CD4-positive, alpha-beta T cell treated with Interleukin-4 for 1 hour (primary cell): ENCODE data around the gene SYT3.
"Not testable (repeated sequence)": the region's sequence is repeated elsewhere in the genome, so short reads cannot be mapped to it uniquely, and the experiment has no call there.

Experiments used
- DNase-seq, 2 donors: peaks; one replicate each; pipeline ENCODE4 v3.0.0-alpha.2; 2020 to 2022

SYT3 gene

DNA sequence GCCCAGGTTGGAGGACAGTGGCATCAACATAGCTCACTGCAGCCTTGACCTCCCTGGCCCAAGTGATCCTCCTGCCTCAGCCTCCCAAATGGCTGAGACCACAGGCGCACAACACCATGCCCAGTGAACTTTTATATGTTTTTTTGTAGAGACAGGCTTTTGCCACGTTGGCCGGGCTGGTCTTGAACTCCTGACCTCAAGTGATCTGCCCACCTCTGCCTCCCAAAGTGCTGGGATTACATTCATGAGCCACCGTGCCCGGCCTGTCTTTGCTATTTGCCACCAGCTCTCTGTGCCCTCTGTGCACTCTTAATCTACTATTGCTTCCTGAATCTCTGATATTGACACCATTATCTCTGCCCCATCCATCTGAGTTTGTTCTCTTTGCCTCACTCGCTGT is 37.2 kb downstream of the SYT3 start:
- DNase-seq: no peak

DNA sequence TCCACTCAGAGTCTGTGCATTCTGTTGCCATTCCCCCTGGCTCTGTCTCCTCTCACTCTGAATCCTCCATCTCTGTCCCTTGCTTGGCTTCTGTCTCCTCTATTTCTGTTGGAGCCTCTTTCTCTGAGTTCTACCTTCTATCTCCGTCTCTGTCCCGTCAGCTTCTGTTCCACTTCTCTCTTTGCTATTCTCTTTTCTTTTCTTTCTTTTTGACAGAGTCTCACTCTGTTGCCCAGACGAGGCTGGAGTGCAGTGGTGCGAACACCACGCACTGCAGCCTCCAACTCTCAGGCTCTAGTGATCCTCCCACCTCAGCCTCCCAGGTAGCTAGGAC is 37.6 kb downstream of the SYT3 start:
- no peak for DNase-seq

DNA sequence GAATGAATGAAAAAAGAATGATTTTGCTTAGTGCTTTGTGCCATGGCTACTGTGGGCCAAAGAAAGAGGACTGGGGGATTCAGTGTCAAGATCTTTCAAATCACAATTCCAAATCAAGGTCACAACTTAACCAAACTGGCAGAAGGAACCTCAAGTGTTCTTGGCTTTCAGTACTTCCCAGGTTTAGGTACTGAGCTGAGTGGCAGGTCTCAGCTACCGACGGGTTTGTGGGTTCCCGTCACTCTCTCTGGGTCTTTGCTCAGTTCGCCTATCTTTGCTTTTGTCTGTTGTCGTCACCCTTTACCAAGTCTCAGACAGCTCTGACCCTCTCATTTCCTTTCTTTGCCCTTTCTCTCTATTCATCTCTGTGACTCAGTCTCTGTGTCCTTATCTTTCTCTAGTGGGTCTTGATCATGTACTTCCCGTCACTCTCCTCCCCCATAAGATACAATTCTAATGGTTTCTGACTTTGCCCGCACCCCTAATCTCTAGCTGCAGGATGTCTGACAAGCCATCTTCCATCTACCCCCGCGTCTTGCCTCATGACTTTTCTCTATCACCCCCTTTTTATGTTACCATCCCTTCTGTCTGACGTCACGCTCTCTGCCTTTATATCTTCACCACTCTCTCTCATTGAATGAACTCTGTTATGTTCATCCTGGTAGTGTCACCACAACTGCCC is 38.1 kb downstream of the SYT3 start:
- DNase-seq: no peak

DNA sequence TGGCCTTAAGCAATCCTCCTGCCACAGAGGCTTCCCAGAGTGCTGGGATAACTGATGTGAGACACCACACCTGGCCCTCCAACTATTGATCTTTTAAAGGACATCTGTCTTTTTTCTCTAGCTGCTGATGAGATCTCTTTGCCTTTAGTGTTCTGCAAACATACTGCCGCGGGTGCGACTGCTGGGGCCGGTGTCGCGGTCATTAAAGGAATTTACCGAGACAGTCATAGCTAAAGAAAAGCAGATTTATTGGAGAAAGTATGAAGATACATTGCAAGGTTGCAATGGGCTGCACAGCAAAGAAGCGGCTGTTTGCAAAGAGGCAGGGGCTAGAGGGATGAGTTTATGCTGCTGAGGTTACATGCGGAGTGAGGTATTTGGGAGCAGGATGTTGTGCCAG is 40.3 kb downstream of the SYT3 start:
- no peak for DNase-seq

DNA sequence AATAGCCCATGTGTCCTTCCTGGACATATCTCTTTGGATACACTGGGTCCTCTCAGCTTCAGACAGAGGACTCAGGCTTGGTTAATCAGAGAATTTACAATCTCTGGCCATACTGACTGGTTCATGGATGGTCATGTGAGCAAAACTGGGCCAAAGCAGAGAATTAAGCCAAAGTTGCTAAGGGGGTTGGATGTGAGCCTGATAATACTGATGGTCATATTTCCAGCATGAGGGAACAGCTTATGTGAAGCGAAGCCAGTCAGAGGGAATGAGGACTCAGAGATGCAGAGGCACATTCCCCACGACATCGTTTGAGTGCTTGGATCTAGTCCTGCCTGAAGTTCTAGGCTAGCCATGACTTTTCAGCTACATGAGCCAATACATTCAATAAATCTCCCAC is 49.5 kb downstream of the SYT3 start:
- DNase-seq: no peak

DNA sequence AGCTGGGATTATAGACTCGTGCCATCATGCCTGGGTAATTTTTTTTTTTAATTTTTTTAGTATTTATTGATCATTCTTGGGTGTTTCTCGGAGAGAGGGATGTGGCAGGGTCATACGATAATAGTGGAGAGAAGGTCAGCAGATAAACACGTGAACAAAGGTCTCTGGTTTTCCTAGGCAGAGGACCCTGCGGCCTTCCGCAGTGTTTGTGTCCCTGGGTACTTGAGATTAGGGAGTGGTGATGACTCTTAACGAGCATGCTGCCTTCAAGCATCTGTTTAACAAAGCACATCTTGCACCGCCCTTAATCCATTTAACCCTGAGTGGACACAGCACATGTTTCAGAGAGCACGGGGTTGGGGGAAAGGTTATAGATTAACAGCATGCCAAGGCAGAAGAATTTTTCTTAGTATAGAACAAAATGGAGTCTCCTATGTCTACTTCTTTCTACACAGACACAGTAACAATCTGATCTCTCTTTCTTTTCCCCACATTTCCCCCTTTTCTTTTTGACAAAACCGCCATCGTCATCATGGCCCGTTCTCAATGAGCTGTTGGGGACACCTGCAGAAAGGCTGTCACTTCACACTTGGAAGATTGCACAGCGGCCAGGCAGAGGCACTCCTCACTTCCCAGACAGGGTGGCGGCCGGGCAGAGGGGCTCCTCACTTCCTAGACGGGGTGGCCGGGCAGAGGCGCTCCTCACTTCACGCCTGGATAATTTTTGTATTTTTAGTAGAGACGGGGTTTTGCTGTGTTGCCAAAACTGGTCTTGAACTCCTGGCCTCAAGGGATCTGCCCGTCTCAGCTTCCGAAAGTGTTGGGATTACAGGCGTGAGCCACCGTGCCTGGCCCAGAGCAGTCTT is 57.7 kb downstream of the SYT3 start:
- DNase-seq: not testable (repeated sequence)

DNA sequence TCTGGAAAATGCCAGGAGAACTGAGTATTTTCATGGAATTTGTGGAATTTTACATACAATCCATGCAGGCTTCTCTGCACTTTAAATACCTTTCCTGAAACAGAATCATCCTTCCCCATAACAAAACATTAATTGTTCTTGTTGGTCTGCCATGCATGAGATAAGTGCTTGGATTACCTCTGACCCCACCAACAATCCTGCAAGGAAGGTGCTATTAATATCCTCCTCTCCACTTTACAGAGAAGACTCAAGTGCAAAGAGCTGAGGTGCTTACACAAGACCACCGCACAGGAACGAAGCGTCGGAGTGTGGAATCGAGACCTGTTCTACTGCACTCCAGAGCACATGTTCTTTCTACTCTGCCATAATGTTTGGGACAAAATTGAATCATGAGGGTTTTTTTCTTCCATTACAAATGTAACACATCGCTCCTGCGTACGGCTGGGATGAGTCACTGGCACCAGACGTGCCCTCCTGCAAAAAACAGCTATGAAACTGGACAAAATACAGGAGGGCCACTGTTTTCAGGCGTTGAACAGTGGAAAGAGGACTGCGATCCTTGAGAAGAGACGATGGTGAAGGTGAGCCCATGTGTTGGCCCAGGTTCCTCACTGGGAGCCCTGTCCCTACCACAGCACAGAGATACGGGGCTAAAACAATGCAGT is 58.6 kb downstream of the SYT3 start:
- DNase-seq: no peak

DNA sequence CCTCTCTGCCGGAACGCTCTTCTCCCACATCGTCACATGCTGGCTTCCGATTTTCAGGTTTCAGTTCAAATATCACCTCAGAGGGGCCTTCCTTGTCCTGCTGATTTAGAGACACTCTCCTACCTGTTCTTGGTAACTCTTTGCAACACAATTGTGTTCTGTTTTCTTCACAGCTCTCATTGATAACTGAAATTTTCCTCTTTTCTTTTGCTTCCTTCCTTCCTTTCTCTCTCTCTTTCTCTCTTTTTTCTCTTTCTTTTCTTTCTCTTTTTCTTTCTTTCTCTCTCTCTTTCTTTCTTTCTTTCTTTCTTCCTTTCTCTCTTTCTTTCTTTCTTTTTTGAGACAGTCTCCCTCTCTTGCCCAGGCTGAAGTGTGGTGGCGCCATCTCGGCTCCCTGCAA is 59.4 kb downstream of the SYT3 start:
- no peak for DNase-seq

DNA sequence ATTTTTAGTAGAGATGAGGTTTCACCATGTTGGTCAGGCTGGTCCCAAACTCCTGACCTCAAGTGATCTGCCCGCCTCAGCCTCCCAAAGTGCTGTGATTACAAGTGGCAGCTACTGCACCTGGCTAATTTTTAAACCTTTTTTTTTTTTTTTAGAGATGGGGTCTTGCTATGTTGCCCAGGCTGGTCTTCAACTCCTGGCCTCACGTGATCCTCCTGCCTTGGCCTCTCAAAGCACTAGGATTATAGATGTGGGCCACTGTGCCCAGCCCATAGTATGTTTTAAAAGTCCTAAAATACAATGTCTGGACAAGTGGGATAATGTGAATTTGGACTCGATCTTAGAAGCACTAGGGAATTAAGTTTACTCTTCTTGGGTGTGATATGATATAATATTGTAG is 62.9 kb downstream of the SYT3 start:
- DNase-seq: not testable (repeated sequence)

DNA sequence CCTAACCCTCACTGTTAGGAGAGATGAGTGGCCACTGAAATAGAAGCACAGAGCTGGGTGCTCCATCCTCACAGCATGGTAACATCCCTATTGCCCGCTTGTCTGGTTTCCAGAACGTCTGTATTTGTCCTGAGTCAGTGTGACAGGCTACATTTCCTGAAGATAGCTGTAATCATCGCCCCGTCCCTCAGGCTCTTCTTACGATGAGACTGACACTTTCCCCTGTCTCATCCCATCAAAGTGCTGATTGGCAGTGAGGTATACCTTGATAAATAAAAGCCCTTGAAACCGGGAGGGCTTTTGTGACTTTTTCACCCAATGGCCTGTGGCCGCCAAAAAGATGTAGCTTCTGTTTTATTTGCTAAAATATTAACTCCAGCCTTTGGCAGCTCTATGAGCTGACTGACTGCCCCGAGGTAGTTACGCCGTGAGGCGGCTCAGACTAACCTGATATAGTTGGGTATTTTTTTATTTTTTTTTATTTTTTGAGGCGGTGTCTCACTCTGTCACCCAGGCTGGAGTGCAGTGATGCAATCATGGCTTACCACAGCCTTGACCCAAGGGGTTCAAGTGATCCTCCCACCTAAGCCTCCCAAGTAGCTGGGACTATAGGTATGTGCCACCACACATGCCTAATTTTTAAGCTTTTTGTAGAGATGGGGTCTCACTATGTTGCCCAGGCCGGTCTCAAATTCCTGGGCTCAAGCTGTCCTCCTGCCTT is 65.8 kb downstream of the SYT3 start:
- DNase-seq: no peak
